Measurements from ENCODE around the gene ALG14.
"Not testable (repeated sequence)": the region's sequence is repeated elsewhere in the genome, so short reads cannot be mapped to it uniquely, and the experiment has no call there.

Gene ALG14

DNA sequence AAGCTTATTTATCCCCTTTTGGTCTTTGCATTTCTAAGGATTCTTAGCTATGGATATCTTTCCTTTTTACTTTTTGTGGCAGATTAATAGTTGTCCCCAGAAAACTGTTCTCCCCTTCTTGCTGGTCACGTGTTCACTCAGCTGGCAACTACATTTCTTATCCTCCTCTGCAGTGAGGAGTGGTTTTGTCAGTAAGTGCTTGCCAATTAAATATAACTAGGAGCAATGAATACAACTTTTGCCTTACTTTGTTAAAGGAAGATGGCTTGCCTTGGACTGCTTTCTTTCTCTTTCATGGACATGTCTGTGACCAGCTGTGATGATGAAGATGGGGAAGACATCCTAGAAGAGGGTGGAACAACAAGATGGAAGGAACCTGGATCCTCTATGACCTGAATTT lies 15.6 kb upstream of the ALG14 start:
- DNase-seq (ENCODE audit: low read depth in 1 of 2, low spot score in 1 of 2), result no peak

DNA sequence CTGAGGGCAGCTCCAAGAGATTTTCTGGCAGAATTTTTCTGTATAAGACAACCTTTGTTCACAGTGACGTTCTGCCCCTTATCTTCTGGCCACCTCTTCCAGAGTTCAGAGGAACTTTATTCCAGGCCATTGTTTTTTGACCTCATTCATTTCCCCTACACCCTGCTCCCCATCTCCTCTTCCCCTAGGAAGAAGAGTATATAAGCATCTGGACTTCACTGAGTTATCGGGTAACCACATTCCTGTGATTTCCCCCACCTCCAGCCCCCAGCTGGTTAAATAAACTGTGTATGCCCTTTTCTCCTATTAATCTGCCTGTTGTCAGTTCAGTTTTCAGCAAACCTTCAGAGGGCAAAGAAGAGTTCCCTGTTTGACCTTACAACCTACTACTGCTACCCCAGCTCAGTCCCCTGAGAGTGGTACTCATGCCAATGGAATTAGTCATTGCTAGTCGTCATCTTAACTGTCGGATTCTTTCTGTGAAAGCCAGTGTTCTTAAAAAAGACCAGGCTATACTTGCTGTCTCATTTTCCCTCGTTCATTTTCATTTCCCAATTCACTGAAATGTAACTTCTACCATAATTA lies 14.3 kb upstream of the ALG14 start:
- DNase-seq (ENCODE audit: low read depth in 1 of 2, low spot score in 1 of 2), result no peak

DNA sequence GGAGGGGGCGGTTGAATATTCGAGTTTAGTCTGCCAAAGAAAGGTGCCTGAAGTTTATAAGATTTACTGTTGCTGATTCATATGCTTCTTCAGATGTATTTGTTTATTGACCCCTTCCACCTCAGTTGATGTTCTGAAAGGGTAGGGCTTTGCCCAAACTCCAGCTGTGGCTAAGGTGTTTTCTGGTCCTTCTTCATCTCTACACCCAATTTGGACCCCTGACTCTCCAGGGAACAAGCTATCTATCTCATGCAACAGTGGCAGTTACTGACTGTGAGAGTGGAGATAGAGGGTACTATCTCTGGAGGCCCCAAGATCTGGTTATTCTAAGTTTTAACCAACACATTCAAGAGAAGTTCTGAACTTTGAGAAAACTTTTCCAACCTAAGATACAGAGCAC lies 12.6 kb upstream of the ALG14 start:
- DNase-seq (ENCODE audit: low read depth in 1 of 2, low spot score in 1 of 2), result no peak

DNA sequence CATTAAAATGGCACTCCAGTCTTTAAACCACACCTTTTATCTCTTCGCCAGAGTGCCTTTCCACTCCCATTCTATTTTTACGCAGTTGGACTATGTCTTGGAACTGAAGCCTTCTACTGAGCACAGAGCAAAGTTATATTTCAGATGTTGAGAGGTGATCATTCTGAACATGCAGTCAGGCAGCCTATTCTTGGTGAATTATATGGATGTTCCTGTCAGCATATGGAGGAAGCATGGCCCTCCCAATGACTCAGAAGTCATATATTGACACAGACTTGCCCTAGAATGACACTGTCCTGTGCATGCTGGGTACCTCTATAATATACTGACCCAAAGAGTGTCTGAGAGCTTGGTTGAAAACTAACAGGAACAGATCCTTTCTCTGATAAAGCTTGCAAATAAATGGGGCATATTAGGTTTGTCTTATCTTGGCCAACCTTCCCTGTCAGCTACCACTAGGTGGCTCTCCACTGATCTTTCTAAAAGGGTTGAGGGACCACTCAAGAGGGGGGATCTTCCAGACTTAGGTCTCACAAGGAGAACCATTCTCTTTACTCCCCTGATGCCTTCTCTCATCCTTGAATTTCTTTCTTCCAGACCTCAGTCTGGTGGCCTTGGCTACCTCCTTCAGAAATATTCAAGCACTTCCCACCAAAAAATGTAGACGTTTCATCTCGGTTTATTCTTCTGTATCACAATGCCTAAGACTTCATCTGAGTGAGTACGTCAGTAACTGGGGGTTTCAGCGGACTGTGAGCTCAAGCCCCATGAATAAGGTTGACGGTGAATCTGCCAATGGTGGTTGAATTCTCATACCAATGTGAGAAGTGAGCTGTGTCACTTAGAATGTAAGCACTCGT lies 11.8 kb upstream of the ALG14 start:
- DNase-seq (ENCODE audit: low read depth in 1 of 2, low spot score in 1 of 2), result no peak

DNA sequence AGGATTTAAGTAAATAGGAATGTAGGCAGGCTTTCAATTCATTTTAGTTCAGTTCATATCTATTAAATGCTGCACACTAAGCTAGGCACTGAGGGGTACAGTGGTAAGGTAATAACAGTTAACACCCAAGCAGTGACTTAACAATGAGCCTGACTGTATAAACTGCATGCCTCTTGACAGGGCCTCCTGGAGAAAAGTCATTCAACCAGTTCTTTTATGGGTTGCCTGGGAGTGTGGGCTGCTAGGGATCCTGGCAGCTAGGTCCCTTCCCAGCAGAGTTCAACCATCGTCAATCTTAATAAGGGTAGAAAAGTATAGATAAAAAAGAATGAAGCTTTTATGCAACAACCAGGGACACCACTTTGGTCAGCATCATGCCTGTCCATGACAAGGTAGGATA lies 8.1 kb upstream of the ALG14 start:
- no peak for DNase-seq (ENCODE audit: low read depth in 1 of 2, low spot score in 1 of 2)

DNA sequence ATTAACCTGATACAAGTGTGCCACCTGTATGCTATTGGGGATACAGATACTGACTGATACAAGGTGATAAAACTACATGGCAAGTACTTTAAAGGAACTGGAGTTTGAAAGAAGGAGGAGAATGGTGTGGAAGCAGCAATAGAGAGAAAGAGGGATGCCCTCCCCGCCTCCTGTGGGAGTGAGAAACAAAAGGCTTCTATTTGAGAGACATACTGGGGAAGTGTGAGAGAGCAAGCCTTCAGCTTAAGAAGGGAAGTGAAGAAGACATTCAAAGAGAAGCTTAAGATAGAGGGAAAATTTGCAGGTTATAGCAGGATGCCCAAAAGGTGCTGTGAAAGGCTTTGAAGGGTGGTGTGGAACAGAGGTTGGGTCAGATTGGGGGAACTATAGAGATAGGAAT lies 7.7 kb upstream of the ALG14 start:
- no peak for DNase-seq (ENCODE audit: low read depth in 1 of 2, low spot score in 1 of 2)

DNA sequence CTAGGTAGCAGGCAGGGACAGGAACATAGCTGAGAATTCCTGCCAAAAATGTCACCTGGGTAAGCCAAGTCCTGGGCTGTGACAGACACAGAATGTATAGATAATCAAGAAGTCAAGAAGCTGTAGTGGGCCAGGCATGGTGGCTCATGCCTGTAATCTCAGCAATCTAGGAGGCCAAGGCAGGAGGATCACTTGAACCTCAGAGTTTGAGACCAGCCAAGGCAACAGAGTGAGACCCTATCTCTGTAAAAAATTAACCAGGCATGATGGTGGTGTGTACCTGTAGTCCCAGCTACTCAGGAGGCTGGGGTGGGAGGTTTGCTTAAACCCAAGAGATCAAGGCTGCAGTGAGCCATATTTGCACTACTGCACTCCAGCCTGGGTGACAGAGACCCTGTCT lies 3.3 kb upstream of the ALG14 start:
- no peak for DNase-seq (ENCODE audit: low read depth in 1 of 2, low spot score in 1 of 2)

DNA sequence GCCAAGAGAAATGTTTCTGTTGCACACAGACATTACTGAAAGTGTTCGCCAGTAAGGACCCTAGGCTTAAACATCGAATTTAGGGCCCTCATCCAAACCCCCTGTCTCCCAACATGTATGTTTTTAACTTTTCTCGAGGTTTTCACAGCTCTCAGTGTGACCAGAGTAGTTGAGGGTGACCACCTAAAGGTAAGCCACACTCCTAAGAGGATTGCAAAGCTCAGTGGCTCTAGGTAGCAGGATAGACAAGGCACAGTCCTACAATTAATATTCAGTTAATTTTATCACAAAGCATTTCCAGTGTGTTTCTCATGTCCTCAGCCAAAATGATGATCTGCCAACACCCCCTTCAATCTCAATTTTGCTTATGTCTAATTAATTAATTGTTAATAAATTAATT lies 695 bp upstream of the ALG14 start:
- no peak for DNase-seq (ENCODE audit: low read depth in 1 of 2, low spot score in 1 of 2)

DNA sequence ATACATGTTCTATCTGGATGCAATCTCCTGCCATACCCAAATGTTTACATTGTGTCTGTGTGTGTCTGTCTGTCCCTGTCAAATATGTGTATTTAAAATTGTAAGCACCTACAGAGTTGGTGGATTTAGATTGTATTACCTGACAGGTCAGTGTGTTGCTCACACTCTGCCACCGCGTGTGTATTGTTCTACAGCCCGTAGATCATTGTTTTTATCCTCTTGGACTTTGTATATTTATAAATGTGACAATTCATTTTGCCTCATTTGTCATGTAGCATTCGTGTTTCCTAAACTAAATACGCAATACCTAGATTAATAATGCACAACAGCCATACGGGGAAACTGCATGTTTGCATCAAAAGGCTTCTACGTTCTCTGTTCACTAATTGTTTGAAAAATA lies 634 bp downstream of the ALG14 start:
- DNase-seq (ENCODE audit: low read depth in 1 of 2, low spot score in 1 of 2), result no peak

DNA sequence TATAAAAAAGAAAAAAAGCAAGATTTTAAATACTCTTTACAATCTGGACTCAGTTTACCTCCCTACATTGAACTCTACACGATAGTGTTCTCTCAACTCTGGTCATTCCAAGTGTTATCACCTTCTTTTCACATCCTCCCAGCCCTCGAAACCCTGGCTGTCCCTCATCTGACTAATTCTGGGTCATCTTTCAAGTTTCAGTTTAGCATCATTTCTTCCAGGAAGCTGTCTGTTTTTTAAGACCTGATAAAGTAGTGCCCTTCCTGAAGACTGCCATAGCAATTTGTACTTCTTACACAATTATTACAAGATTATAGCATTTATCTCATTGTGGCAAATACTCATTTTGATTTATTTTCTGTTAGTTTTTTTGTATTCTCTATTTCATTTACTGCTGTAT lies 1.2 kb downstream of the ALG14 start:
- no peak for DNase-seq (ENCODE audit: low read depth in 1 of 2, low spot score in 1 of 2)

DNA sequence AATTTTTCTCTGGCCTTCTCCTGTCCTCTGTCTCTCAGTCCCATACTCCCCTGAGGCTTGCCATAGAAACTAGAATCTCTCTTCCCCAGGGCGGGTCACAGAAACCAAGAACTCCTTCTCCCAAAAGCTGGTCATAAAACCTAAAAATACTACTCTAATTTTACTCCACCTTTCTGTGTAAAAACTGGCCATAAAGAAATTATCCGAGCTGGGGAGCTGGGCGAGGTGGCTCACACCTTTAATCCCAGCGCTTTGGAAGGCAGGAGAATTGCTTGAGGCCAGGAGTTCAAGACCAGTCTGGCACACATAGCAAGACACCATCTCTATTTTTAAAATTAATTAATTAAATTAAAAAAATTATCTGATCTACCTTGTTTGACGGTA lies 3.0 kb downstream of the ALG14 start:
- no peak for DNase-seq (ENCODE audit: low read depth in 1 of 2, low spot score in 1 of 2)

DNA sequence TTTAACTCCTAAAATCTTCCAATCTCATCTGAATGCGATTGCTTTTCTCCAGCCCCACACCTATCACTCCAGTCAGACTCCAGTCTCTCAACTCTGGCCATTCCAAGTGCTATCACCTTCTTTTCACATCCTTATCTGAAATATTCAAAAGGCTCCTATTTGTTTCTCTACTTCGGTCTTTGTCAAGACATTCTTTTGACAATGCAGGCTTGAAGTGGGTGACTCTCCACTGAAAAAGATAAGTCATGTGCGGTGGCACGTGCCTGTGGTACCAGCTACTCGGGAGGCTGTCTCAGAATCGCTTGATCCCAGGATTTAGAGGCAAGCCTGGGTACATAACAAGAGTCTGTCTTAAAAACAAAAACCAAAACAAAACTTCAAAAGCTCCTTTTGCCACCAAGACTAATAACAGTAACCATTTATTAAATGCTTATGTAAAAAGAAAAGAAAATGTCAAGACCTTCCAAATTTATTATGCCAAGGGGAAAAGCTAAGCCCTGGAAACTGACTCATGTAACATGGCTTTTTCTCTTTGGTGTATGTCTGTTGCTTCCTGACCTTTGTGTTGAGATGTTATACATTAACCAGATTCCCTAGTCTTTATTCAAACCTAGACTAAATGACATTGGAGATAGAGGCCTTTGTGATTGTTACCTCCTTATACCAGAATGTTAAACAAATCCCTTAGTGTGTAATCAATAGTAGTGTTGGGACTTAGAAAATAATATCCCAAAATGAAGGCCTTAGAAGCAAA lies 3.6 kb downstream of the ALG14 start:
- DNase-seq (ENCODE audit: low read depth in 1 of 2, low spot score in 1 of 2), result no peak

DNA sequence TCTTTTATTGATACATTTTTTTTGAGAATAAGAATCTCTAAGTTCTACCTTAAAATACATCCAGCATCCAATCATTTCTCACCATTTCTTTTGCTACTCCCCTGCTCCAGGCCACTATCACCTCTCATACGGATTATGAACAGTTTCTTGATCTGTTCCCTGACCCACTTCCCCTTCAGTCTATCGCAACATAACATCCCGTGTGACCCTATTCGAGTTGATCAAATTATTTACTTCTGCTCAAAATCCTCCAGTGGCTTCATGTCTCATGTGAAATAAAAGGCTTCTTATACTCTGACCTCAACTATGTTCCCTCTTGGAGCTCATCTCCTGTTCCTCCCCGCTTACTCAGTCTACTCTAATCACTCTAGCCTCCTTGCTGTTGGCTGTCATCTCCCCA lies 5.2 kb downstream of the ALG14 start:
- DNase-seq (ENCODE audit: low read depth in 1 of 2, low spot score in 1 of 2), result no peak

DNA sequence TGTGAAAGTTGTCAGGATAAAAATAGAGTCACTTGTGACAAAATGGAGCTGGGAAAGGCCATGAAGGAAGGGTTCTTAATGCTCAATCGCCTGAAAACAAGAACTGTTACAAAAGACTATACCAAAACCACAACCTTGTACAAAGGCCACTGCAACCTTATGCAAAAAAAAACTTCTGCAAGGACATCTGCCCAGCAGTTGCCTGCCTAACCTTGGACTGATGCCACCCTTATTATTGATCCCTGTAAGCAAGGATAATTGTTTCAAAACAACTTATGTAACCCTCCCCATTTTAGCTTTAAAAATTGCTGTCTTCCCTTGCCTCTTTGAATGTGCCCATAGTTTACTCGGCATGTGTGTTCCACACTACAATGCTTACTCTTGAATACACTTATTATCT lies 5.7 kb downstream of the ALG14 start:
- no peak for DNase-seq (ENCODE audit: low read depth in 1 of 2, low spot score in 1 of 2)

DNA sequence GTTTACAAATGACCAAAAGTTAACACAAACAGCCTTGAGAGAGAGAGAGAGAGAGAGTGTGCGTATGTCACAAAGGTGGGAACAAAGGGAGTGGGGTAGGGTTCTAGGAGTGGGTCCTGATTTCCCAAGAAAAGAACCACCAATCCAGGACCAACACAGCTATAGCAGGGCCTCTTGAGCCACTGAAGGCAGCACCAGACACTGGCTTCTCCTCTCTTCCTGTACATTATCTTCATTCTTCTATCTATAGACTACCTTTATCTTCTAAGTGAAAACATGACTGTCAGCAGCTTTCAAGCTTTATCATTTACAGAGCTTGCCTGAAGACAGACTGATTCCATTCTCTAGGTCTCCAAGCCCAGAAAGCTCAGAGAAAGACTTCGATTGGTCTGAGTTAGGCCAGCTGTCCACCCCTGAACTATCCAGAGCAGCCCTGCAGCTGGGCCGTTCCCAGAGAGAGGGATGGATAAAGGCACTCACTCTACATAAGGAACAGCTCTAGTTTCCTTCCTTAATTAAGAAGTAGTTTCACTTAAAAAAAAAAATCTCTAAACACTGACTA lies 11.2 kb downstream of the ALG14 start:
- DNase-seq (ENCODE audit: low read depth in 1 of 2, low spot score in 1 of 2), result no peak

DNA sequence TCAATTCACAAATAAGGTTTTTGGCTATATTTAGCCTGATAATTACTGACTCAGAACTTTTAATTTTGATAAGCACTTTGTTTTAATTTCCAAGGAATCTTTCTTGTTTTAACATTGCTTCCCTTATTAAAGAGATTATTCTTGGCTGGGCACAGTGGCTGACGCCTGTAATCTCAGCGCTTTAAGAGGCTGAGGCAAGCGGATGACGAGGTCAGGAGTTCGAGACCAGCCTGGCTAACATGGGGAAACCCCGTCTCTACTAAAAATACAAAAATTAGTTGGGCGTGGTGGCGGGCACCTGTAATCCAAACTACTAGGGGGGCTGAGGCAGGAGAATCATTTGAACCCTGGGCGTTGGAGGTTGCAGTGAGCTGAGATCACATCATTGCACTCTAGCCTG lies 13.8 kb downstream of the ALG14 start:
- no peak for DNase-seq (ENCODE audit: low read depth in 1 of 2, low spot score in 1 of 2)

DNA sequence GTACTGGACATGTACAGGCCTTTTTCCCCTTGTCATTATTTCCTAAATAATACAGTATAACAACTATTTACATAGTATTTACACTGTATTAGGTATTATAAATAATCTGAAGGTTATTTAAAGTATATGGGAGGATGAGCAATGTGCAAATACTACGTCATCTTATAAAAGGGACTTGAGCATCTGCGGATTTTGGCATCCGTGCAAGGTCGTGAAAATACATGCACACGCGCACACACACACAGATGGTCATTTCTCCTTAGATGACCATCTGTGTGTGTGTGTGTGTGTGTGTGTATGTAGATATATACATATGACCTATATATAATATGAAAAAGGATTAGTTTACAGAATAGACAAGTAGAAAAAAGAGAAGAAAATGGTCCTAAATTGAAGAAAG lies 15.4 kb downstream of the ALG14 start:
- no peak for DNase-seq (ENCODE audit: low read depth in 1 of 2, low spot score in 1 of 2)

DNA sequence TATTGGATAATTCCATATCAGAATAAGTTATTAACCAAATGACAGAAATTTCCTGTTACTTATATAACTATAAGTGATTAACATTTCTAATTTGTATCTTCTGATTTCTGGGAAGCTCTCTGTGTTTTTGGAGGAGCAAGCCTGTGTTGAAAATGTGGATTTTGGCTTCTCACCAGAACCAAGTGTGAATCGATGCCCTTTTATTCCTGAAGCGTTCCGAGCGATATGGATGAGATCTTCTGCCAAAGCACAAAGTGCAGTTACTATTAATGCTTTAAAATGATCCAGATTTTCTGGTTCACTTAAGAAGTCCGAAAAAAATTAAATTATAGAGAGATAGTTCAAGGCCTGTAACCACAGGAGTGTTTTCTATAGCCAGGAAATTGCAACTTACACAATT lies 22.8 kb downstream of the ALG14 start:
- no peak for DNase-seq (ENCODE audit: low read depth in 1 of 2, low spot score in 1 of 2)

DNA sequence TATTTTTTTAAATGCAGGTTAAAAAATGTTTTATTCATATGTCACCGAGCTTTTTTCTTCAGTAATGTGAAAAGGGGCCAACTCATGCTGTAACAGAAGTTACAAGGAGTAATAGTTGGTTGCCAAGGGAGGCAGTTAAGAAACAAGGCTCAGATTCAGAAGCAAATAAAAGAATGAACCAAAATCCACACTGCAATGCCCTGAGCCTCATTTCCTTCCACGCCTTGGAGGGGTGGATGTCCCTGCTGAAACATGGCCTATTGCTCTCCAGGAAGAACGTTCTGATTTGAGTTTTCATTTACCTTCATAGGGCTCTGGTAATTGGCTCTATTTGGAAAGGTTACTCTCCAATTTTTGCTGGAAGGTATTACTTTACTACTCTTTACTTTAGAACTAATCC lies 24.4 kb downstream of the ALG14 start:
- no peak for DNase-seq (ENCODE audit: low read depth in 1 of 2, low spot score in 1 of 2)

DNA sequence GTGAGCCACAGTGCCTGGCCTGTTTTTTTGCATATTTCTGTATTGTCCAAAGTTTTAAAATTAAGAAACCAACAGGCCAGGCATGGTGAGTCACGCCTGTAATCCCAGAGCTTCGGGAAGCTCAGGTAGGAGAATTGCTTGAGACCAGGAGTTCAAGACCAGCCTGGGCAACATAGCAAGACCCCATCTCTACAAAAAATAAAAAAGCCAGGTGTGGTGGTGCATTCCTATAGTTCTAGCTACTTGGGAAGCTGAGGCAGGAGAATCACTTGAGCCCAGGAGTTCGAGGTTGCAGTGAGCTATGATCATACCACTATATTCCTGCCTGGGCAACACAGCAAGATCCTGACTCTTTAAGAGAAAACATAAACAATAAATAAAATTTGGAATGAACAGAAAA lies 25.1 kb downstream of the ALG14 start:
- not testable (repeated sequence) for DNase-seq (ENCODE audit: low read depth in 1 of 2, low spot score in 1 of 2)

DNA sequence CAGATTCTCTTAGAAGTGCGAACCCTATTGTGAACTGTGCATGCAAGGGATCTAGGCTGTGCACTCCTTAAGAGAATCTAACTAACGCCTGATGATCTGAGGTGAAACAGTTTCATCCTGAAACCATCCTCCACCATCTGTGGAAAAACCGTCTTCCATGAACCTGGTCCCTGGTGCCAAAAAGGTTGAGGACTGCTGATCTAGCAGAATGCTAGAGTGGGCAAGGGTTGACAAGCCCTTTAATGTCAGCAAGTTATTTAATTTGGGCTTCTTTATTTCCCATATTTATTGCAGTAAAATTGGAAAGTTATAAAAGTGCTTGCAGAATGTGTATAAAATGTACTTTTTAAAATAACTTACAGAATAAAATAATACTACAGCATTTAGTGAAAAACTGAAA lies 26.4 kb downstream of the ALG14 start:
- no peak for DNase-seq (ENCODE audit: low read depth in 1 of 2, low spot score in 1 of 2)

Data from stimulated activated CD4-positive, alpha-beta T cell treated with anti-CD3 and anti-CD28 coated beads, Interleukin-15, amount 100 ng/mL, for 1 hour (primary cell).